NCI-H2081 treated with DMSO at 0.1 percent for 48 hours (cell line): ENCODE results near the gene RPL11.
"Not testable (repeated sequence)": the region's sequence is repeated elsewhere in the genome, so short reads cannot be mapped to it uniquely, and the experiment has no call there.

Source experiments
- DNase-seq: peaks from one replicate; lab custom pipeline; 2025; lab: John Stamatoyannopoulos, UW

Gene RPL11

GRCh38 chr1:23732363-23733224 lies 41.0 kb downstream of the RPL11 start:
- DNase-seq = no peak

GRCh38 chr1:23733281-23733680 lies 41.7 kb downstream of the RPL11 start:
- DNase-seq = not testable (repeated sequence)

GRCh38 chr1:23736437-23737134 lies 45.0 kb downstream of the RPL11 start:
- DNase-seq = no peak

GRCh38 chr1:23741609-23742008 lies 50.0 kb downstream of the RPL11 start:
- DNase-seq = no peak

- DNase-seq = no peak
Measured at GRCh38 chr1:23742670-23743286, 51.2 kb downstream of the RPL11 start.

GRCh38 chr1:23743287-23744152 lies 51.9 kb downstream of the RPL11 start, which contains the start of gene ELOA:
Gene ELOA (plus strand): TSS chr1:23743471. CDS start chr1:23743504, 33 bp downstream.
- DNase-seq = no peak

- DNase-seq = no peak
Measured at GRCh38 chr1:23745515-23745914, 53.9 kb downstream of the RPL11 start.
